ENCODE measurements around the gene POLD1. TPM values are rescaled to one million over a fixed set of nuclear protein-coding genes. Genes with fewer than 3 reads are reported as not detected.

POLD1 gene
- total RNA-seq, 2 donors from 2014 or later, result 80.0 to 246 TPM

GRCh38 chr19:50413531-50413930 is 29.4 kb downstream of the POLD1 start:
- no peak overlapping the region for H3K27ac Mint-ChIP-seq
- DNase-seq (ENCODE audit: low spot score) (no peak), ATAC-seq (no peak)
- no peak overlapping the region for H3K4me3 Mint-ChIP-seq
- H3K36me3 Mint-ChIP-seq, result no peaks in the 10 kb centered on the region
- H3K4me1 Mint-ChIP-seq (ENCODE audit: low read depth in 2 of 2), result peaks cover 0 to 4% of the 10 kb centered on the region in 2 donors
- H3K27me3 Mint-ChIP-seq, result no peaks in the 10 kb centered on the region
- H3K9me3 Mint-ChIP-seq, result no peaks in the 10 kb centered on the region

GRCh38 chr19:50414864-50415660 is 30.9 kb downstream of the POLD1 start:
- Mint-ChIP-seq H3K27ac (no peak overlapping the region), H3K36me3 (peaks cover 1% of the 10 kb centered on the region), H3K9me3 (no peaks in the 10 kb centered on the region), H3K4me1 (ENCODE audit: low read depth in 2 of 2) (peaks cover 11 to 14% of the 10 kb centered on the region in 2 donors), H3K27me3 (peaks cover 10 to 14% of the 10 kb centered on the region in 2 donors), H3K4me3 (no peak overlapping the region)
- ATAC-seq (peak; percentile 71 to 83), DNase-seq (ENCODE audit: low spot score) (peak; percentile 85)

DNA sequence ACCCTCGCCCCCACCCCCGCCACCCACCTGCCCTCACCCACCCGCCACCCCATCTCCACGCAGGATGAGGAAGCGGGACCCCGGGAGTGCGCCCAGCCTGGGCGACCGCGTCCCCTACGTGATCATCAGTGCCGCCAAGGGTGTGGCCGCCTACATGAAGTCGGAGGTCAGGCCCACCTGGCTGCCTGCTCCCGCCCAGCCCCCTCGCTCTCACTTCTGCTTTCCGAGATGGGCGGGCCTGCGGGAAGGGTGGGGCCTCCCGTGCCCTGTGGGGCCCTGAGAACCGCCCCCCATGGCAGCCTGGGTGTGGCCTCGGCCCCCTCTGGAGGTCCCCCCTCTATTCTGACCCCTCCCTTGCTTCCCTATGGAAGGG is 31.5 kb downstream of the POLD1 start:
- ATAC-seq (peak in 1 of 2 donors; percentile 7), DNase-seq (ENCODE audit: low spot score) (no peak)
- peaks cover 4% of the 10 kb centered on the region for H3K36me3 Mint-ChIP-seq
- H3K27ac Mint-ChIP-seq, result no peak overlapping the region
- H3K4me1 Mint-ChIP-seq (ENCODE audit: low read depth in 2 of 2), result peaks cover 16 to 18% of the 10 kb centered on the region in 2 donors
- no peaks in the 10 kb centered on the region for H3K9me3 Mint-ChIP-seq
- H3K27me3 Mint-ChIP-seq, result peaks cover 14 to 20% of the 10 kb centered on the region in 2 donors
- no peak overlapping the region for H3K4me3 Mint-ChIP-seq

DNA sequence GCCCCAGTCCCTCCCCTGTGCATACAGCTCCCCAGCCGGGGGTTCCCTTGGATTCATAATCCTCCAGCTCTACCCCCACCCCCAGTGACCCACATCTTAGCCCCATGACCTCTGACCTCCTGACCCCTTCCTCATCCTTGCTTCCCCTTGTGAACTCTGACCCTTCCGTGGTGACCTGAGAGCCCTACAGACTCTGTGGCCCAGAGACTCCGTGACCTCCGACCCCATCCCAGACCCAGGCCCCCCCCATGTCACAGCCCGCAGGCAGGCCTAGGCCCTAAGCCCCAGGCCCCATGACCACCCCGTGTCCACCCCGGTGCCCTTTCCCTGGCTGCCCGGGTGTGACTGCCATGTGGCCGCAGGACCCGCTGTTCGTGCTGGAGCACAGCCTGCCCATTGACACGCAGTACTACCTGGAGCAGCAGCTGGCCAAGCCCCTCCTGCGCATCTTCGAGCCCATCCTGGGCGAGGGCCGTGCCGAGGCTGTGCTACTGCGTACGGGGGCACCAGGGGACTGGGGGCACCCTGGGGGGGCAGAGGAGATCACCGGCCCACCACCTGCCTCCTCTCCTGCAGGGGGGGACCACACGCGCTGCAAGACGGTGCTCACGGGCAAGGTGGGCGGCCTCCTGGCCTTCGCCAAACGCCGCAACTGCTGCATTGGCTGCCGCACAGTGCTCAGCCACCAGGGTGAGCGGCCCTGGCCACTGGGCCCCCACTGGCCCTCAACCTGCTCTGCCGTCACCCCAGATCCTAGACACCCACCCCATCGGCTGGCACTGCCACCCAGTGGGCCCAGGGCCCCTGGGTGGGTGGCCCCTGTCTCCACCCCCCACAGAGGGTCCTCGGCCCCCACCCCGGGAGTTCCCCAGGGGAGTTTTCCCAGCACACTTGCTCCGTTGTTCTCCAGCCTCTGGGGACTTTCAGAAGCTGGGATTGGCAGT is 32.2 kb downstream of the POLD1 start:
- Mint-ChIP-seq H3K4me1 (ENCODE audit: low read depth in 2 of 2) (peaks cover 16 to 18% of the 10 kb centered on the region in 2 donors), H3K27me3 (peaks cover 18 to 24% of the 10 kb centered on the region in 2 donors), H3K27ac (no peak overlapping the region), H3K4me3 (no peak overlapping the region), H3K9me3 (no peaks in the 10 kb centered on the region), H3K36me3 (peaks cover 4% of the 10 kb centered on the region)
- no peak for ATAC-seq
- DNase-seq (ENCODE audit: low spot score), result no peak

DNA sequence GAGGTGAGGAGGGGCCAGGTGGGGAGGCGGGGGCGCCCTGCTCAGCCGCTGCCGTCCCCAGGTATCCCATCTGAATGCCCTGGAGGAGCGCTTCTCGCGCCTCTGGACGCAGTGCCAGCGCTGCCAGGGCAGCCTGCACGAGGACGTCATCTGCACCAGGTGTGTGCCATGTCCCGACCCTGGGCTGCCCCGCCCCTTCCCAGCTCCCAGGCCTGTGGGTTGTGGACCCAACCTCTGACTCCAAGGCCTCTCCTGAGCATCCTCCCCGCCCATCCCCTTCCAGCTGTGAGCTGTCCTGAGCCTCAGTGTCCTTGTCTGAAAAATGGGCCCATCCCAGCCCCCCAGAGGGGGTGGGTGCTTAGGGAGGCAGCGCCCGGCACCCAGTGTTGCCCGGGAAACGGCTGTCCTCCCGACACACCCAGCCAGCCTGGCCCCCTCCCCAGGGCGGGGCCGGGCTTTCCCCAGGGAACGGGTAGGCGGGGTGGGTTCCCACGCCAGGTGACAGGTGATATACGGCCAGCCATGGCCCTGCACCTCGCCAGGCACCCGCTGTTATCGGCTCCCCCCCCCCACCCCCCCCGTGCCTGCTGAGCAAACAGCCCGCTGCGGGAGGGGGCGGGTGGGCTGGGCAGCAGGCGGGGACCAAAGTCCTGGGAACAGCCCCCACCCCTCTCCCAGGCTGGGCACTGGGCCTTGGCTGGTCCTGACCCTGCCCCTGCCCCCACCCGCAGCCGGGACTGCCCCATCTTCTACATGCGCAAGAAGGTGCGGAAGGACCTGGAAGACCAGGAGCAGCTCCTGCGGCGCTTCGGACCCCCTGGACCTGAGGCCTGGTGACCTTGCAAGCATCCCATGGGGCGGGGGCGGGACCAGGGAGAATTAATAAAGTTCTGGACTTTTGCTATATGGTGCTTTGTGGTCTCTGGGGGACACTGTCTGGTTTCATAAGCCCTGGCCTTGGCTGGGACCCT is 33.2 kb downstream of the POLD1 start:
- Mint-ChIP-seq H3K27me3 (peaks cover 22 to 24% of the 10 kb centered on the region in 2 donors), H3K9me3 (no peaks in the 10 kb centered on the region), H3K27ac (no peak overlapping the region), H3K4me1 (ENCODE audit: low read depth in 2 of 2) (peaks cover 16 to 18% of the 10 kb centered on the region in 2 donors), H3K36me3 (peaks cover 4% of the 10 kb centered on the region), H3K4me3 (no peak overlapping the region)
- DNase-seq (ENCODE audit: low spot score) (peak; percentile 58), ATAC-seq (no peak)

GRCh38 chr19:50418176-50419021 is 34.3 kb downstream of the POLD1 start, which contains the start of gene SPIB:
Gene SPIB, plus strand, starts transcription at chr19:50418938. Its CDS starts 25 bp downstream, at chr19:50418963.
- DNase-seq (ENCODE audit: low spot score) (peak; percentile 53), ATAC-seq (peak in 1 of 2 donors; percentile 10)
- Mint-ChIP-seq H3K27ac (peak within 1 kb of the TSS in 1 of 2 donors; percentile 70), H3K4me1 (ENCODE audit: low read depth in 2 of 2) (peaks cover 16 to 18% of the 10 kb centered on the region in 2 donors), H3K36me3 (peaks cover 4% of the 10 kb centered on the region), H3K9me3 (no peaks in the 10 kb centered on the region), H3K27me3 (peaks cover 22 to 24% of the 10 kb centered on the region in 2 donors), H3K4me3 (peak within 1 kb of the TSS; percentile 11)

DNA sequence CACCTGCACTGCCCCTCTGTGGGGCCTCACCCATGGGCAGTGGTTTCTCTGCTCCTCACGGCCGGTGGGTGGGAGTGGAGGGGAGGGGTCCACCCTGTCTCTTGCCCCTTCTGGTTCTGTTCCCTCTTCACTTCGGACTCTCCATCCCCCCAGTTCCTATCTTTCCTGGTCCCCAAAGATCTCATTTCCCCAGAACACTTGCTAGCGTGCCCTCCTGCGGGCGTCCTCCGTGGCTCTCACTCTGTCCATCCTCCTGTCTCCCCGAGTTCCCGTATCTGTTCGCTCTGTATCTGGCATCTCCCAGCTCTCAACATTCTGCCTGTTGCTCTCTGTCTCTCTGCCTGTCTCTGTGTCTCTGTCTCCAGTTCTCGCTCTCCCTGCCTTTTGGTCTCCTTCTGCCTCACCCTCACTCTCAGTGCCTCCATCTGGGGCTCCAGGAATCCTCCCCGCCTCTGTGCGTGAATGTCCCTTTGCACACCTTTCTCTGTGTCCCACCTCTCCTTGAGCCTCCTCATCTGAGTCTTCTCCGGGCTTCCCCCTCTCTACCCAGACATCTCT is 35.0 kb downstream of the POLD1 start:
- peaks cover 4% of the 10 kb centered on the region for H3K36me3 Mint-ChIP-seq
- ATAC-seq (no peak), DNase-seq (ENCODE audit: low spot score) (peak; percentile 41)
- H3K4me3 Mint-ChIP-seq, result peak overlapping the region; percentile 11
- peaks cover 22 to 24% of the 10 kb centered on the region in 2 donors for H3K27me3 Mint-ChIP-seq
- no peaks in the 10 kb centered on the region for H3K9me3 Mint-ChIP-seq
- peaks cover 16 to 18% of the 10 kb centered on the region in 2 donors for H3K4me1 Mint-ChIP-seq (ENCODE audit: low read depth in 2 of 2)
- peak overlapping the region in 1 of 2 donors; percentile 70 for H3K27ac Mint-ChIP-seq

DNA sequence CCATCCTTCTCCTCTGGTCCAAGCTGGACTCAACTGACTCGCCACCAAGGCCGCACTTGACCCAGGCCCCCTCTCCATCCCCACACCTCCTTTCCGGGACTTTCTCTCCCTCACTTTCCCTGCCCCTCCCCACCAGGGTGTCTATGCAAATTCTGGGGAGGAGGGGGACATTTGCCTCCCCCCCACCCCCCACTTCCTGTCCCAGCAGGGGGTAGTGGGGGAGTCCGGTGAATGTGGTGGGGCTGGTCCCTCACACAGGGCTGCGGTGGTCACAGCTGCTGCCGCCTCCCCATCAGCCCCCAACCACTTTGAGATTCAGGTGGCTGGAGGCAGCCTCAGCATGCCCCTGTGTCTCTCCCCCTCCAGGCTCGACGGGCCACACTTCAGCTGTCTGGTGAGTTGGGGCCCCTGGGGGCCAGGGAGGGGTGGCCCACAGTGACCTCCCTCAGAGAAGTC is 35.5 kb downstream of the POLD1 start:
- ATAC-seq (no peak), DNase-seq (ENCODE audit: low spot score) (peak; percentile 58)
- H3K9me3 Mint-ChIP-seq, result no peaks in the 10 kb centered on the region
- peak overlapping the region; percentile 43 for H3K4me3 Mint-ChIP-seq
- H3K36me3 Mint-ChIP-seq, result peaks cover 4% of the 10 kb centered on the region
- H3K27me3 Mint-ChIP-seq, result peaks cover 22 to 24% of the 10 kb centered on the region in 2 donors
- H3K27ac Mint-ChIP-seq, result peak overlapping the region in 1 of 2 donors; percentile 70
- peaks cover 15 to 16% of the 10 kb centered on the region in 2 donors for H3K4me1 Mint-ChIP-seq (ENCODE audit: low read depth in 2 of 2)

- Mint-ChIP-seq H3K36me3 (peaks cover 4% of the 10 kb centered on the region), H3K9me3 (no peaks in the 10 kb centered on the region), H3K27me3 (peaks cover 22 to 24% of the 10 kb centered on the region in 2 donors), H3K27ac (peak overlapping the region in 1 of 2 donors; percentile 70), H3K4me1 (ENCODE audit: low read depth in 2 of 2) (peaks cover 15 to 16% of the 10 kb centered on the region in 2 donors), H3K4me3 (peak overlapping the region; percentile 43)
- DNase-seq (ENCODE audit: low spot score) (no peak), ATAC-seq (no peak)
Observed at GRCh38 chr19:50420127-50420526, 36.0 kb downstream of the POLD1 start.

GRCh38 chr19:50420808-50421207 is 36.7 kb downstream of the POLD1 start:
- Mint-ChIP-seq H3K27me3 (peaks cover 22 to 24% of the 10 kb centered on the region in 2 donors), H3K4me1 (ENCODE audit: low read depth in 2 of 2) (peaks cover 15 to 16% of the 10 kb centered on the region in 2 donors), H3K36me3 (peaks cover 4% of the 10 kb centered on the region), H3K27ac (peak overlapping the region in 1 of 2 donors; percentile 70), H3K9me3 (no peaks in the 10 kb centered on the region), H3K4me3 (no peak overlapping the region)
- DNase-seq (ENCODE audit: low spot score) (no peak), ATAC-seq (no peak)

DNA sequence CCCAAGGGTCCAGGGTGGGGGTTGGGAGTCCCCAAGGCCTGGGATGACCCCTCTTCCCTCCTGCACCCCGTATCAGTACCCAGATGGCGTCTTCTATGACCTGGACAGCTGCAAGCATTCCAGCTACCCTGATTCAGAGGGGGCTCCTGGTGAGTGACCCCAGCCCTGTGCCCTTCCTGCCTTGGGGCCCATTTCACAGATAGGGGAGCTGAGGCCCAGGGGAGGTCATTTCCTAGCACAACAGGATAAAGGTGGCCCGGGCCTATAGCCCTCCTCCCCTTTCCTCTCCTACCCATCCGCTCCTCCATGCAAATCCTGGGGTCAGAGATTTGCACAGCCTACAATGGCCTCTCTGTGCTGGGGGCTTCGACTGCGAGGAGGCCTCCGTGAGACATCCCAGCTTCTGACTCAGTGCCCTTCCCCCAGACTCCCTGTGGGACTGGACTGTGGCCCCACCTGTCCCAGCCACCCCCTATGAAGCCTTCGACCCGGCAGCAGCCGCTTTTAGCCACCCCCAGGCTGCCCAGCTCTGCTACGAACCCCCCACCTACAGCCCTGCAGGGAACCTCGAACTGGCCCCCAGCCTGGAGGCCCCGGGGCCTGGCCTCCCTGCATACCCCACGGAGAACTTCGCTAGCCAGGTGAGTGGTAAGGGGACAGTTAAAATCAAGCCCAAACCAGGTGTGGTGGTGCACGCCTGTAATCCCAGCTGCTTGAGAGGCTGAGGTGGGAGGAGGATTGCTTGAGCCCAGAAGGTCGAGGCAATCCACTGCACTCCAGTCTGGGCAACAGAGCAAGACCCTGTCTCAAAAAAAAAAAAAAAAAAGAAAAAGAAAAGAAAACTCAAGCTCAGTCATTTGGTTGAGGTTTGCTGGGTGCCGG is 38.5 kb downstream of the POLD1 start:
- peak in 1 of 2 donors; percentile 22 for ATAC-seq
- Mint-ChIP-seq H3K27me3 (peaks cover 24% of the 10 kb centered on the region in 2 donors), H3K4me1 (ENCODE audit: low read depth in 2 of 2) (peaks cover 15 to 16% of the 10 kb centered on the region in 2 donors), H3K36me3 (peaks cover 4% of the 10 kb centered on the region), H3K27ac (no peak overlapping the region), H3K9me3 (no peaks in the 10 kb centered on the region), H3K4me3 (no peak overlapping the region)
- DNase-seq (ENCODE audit: low spot score), result no peak
